T-helper 2 cell treated with Interferon-gamma antibody and Interleukin-4, amounts not matched to agents 100 ng/mL and 5 ng/mL, for 36 hours (primary cell): ENCODE results near the gene MADD. TPM values are rescaled to one million over a fixed set of nuclear protein-coding genes. Genes with fewer than 3 reads are reported as not detected.
"Not testable (repeated sequence)": the region's sequence is repeated elsewhere in the genome, so short reads cannot be mapped to it uniquely, and the experiment has no call there.

Experiments used
- intact Hi-C: fragments of 100-400 bp; cut with micrococcal nuclease; formaldehyde crosslinking; loops from one replicate; pipeline ENCODE4 v1.15.1; 2023
- total RNA-seq: library from RNA; stranded (reverse); gene quantifications from 2 replicates; pipeline ENCODE4 v1.2.3, GENCODE V29; 2022

MADD gene
- total RNA-seq, 1 donor from 2014 or later, result 100 TPM

- intact Hi-C loops, result no loop called here
These were observed 47.3 kb downstream of the MADD start for GRCh38 chr11:47317064-47317828.

GRCh38 chr11:47318166-47318565 lies 48.2 kb downstream of the MADD start:
- intact Hi-C loops, result no loop called here

GRCh38 chr11:47324520-47324919 lies 54.6 kb downstream of the MADD start:
- intact Hi-C loops, result no loop called here

GRCh38 chr11:47325271-47326041 lies 55.5 kb downstream of the MADD start:
- intact Hi-C loops, result no loop called here

GRCh38 chr11:47326198-47326597 lies 56.3 kb downstream of the MADD start:
- intact Hi-C loops, result no loop called here

GRCh38 chr11:47327025-47327424 lies 57.1 kb downstream of the MADD start:
- intact Hi-C loops, result no loop called here

- intact Hi-C loops, result no loop called here
These were observed 58.0 kb downstream of the MADD start for GRCh38 chr11:47327949-47328348.

GRCh38 chr11:47328449-47329390 lies 58.8 kb downstream of the MADD start:
- intact Hi-C loops, result no loop called here

GRCh38 chr11:47329431-47329986 lies 59.6 kb downstream of the MADD start:
- intact Hi-C loops, result no loop called here

GRCh38 chr11:47329987-47330931 lies 60.3 kb downstream of the MADD start:
- intact Hi-C loops, result no loop called here

GRCh38 chr11:47331454-47332302 lies 61.7 kb downstream of the MADD start:
- intact Hi-C loops, result no loop called here

GRCh38 chr11:47332303-47332711 lies 62.4 kb downstream of the MADD start:
- intact Hi-C loops, result no loop called here

GRCh38 chr11:47332791-47333525 lies 63.0 kb downstream of the MADD start:
- intact Hi-C loops, result no loop called here

- intact Hi-C loops, result no loop called here
These were observed 63.6 kb downstream of the MADD start for GRCh38 chr11:47333526-47333845.

GRCh38 chr11:47333886-47334443 lies 64.0 kb downstream of the MADD start:
- intact Hi-C loops, result no loop called here

- intact Hi-C loops, result not testable (repeated sequence)
These were observed 64.9 kb downstream of the MADD start for GRCh38 chr11:47334699-47335411.

- intact Hi-C loops, result no loop called here
These were observed 65.8 kb downstream of the MADD start for GRCh38 chr11:47335733-47336132.

- intact Hi-C loops, result no loop called here
These were observed 66.7 kb downstream of the MADD start for GRCh38 chr11:47336595-47336994.
